ENCODE data around the gene MAMLD1.

DNA sequence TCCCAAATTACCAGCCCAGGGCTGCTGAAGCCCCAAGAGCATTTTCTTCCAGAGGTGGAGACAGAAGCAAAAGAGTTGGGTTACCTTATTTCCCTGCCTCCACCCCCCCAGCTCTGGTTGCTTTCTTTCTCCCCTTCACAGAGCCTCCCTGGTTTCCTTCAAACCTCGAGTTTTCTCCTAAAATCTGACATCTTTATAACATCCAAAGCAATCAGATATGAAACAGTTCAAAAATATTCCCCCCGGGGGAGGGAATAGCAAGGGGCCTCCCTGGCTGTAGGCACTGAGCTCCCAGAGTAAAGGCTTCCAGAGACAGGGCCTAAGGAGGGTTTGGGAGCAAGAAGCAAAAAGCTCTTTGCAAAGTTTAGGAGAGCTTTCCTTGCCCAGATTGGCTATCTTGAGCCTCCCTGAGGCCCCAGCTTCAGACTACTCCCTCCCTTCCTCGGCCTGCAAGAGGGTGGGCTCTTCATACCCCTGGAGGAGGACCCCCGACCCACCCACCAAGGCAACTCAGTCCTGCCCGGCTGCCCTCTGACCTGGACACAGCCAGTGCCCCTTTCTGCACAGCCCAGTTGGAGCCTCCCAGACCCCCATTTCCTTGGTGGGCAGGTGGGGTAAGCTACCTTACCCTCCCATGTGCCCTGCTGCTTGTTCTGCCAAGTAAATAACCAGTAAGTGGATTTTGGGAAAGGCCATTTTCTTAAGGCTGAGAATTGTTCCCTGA lies 7.6 kb downstream of the MAMLD1 start:
- TF ChIP-seq CTCF (IDR thresholded peaks at IDR 0.05; ENCODE audit: low read depth, low read length, missing input control) (no peak), GABPA (IDR thresholded peaks at IDR 0.05 in 1 of 2, conservative IDR thresholded peaks at IDR 0.05 in 1 of 2) (no peak), ATF3 (IDR thresholded peaks at IDR 0.05) (no peak), MAX (IDR thresholded peaks at IDR 0.05) (no peak), REST (IDR thresholded peaks at IDR 0.05) (no peak), RAD21 (IDR thresholded peaks at IDR 0.05) (no peak), HNF4A (conservative IDR thresholded peaks at IDR 0.05) (no peak), SP1 (IDR thresholded peaks at IDR 0.05) (no peak), JUND (IDR thresholded peaks at IDR 0.05) (no peak), RXRA (IDR thresholded peaks at IDR 0.05) (no peak), YY1 (IDR thresholded peaks at IDR 0.05) (no peak), HNF4G (IDR thresholded peaks at IDR 0.05) (no peak), EGR1 (IDR thresholded peaks at IDR 0.05; ENCODE audit: low read depth in 2 of 2) (no peak)
- TF ChIP-seq, protein P1, sequence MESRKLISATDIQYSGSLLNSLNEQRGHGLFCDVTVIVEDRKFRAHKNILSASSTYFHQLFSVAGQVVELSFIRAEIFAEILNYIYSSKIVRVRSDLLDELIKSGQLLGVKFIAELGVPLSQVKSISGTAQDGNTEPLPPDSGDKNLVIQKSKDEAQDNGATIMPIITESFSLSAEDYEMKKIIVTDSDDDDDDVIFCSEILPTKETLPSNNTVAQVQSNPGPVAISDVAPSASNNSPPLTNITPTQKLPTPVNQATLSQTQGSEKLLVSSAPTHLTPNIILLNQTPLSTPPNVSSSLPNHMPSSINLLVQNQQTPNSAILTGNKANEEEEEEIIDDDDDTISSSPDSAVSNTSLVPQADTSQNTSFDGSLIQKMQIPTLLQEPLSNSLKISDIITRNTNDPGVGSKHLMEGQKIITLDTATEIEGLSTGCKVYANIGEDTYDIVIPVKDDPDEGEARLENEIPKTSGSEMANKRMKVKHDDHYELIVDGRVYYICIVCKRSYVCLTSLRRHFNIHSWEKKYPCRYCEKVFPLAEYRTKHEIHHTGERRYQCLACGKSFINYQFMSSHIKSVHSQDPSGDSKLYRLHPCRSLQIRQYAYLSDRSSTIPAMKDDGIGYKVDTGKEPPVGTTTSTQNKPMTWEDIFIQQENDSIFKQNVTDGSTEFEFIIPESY (IDR thresholded peaks at IDR 0.05): no peak
